ENCODE results near the gene LDHAL6B.

LDHAL6B gene

DNA sequence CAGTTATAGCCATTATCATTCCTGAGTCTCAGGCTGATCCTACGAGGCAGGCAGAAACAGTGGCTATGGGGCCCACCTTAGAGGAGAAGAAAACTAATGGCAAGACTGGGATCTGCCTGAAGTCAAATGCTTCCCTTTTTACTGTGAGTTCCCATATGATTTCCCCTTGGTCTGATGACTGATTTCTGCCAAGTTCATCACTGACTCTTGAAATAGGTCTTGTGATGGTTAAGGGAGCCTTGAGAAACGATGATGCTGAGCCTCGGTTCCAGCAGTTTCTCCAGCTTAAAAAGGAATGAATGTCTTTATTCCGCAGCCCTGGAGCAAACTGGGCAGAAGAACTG lies 29.4 kb upstream of the LDHAL6B start:
- no peak for DNase-seq (ENCODE audit: low read depth)

DNA sequence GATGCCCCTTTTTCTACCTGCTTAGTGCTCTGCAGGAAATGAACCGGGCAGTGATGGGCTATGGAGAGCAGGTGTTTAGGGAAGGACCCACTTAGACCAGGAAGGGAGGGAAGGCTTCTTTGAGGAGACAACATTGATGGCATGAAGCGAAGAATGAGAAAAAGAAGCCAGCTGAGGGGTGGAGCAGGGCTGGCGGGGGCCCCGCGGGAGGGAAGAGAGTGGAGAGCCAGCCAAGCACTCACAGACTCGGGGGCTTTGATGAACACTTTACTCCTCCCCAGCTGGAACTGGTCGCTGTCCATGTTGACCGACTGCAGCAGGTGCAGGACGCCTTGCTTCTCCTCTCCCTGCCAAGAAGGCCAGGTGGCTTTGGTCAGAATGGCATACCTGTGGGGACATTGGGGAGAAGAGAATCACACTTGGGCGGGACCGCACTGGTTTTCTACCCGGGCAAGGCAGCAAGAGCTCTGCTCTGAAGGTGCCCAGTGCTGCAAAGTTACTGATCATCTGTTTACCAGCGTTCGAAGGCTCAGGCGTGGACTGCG lies 28.4 kb upstream of the LDHAL6B start:
- no peak for DNase-seq (ENCODE audit: low read depth)

DNA sequence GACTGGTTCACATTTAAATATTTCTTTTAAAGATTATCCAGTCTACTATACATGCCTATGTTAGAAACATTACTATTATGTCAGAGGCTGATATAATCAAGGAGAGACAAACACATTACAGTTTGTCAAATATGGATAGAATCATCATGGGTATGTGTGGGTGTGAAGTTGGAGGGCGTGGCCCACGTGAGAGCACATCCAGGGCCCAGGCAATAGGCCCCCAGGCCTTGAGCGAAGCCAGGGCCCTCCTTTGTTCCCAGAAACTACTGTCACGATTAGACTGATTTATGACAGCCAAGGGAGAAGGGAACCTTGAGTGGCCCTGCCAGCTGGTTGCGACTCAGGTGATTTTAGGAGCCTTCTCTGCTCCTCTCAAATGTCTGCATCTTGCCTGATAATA lies 26.9 kb upstream of the LDHAL6B start:
- no peak for DNase-seq (ENCODE audit: low read depth)

DNA sequence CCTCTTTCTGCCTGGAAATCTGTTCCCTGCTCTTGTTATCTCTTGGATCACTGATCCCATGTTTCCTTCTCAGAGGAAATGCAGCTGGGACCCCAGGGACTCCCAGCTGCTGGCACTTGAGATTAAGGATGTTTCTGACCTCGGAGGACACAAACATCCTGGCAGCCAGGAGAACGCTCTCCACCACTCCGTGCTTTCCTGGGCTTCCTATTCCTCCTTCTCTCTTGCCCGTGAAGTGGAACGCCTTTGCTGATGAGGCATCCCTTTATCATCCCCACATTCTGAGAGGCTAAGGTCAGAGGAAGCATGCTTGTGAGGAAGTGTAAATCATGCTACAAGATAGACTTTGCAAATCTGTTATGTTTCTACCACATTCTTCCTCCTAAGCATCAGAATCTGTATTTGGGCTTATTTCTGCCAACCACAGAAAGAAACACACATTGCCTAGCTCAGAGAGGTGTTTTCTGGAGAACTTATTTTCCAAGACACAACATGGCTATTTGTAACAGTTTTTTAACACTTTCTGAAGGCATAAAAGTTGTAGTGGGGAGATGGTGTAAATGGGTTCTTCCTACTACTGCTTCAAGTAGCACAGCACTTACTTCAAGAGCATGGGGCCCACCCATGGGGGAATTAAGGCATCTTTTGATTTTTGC lies 25.6 kb upstream of the LDHAL6B start:
- no peak for DNase-seq (ENCODE audit: low read depth)

DNA sequence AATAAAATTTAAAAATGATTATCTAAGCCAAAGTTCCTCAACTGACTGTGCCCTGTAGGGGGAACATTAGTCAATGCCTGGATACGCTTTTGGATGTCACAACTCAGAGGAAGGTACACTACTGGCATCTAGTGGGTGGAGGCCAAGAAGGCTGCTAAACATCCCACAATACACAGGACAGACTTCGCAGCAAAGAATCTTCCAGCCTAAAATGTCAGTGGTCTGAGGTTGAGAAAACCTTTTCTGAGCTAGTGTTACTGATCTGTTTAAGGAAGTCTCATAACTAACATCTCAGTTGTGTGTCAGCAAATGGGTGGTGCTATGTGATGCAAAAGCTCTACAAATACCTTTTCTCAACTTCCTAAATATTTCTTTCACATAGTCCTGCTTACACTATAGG lies 20.9 kb upstream of the LDHAL6B start:
- DNase-seq (ENCODE audit: low read depth), result no peak

DNA sequence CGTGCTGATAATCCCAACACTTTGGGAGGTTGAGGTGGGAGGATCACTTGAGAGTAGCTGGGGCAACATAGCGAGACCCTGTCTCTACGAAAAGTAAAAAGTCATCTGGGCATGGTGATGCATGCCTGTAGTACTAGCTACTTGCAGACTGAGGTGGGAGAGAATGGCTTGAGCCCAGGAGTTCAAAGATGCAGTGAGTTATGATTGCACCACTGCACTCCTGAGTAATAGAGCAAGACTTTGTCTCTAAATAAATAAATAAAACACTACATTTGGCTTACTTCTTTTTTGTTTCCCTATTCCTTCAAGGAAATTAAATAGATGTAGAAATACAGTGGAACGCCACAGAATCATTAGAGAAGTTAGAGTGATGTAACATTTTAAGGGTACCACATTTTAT lies 20.1 kb upstream of the LDHAL6B start:
- no peak for DNase-seq (ENCODE audit: low read depth)

GRCh38 chr15:59189241-59189640 lies 17.4 kb upstream of the LDHAL6B start:
- DNase-seq (ENCODE audit: low read depth), result no peak

DNA sequence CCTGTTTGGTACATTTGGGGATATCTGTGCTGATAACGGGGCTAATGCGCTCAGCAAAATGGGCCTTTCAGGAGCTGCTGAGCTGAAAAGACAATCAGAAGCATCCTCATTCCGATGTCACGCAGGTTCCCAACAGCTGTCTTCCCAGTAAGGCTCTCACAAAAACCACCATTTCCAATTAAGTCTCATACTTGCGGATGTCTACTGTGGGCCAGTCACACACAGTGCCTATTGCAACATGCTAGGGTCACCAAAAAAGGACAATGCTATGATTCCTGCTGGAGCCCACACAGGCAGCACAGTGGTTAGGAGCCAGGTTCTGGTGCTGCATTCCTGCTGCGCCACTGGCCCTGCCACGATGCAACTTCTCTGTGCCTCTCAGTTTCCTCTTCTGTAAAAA lies 16.4 kb upstream of the LDHAL6B start:
- DNase-seq (ENCODE audit: low read depth), result no peak

GRCh38 chr15:59191855-59192237 lies 14.8 kb upstream of the LDHAL6B start:
- DNase-seq (ENCODE audit: low read depth), result no peak

DNA sequence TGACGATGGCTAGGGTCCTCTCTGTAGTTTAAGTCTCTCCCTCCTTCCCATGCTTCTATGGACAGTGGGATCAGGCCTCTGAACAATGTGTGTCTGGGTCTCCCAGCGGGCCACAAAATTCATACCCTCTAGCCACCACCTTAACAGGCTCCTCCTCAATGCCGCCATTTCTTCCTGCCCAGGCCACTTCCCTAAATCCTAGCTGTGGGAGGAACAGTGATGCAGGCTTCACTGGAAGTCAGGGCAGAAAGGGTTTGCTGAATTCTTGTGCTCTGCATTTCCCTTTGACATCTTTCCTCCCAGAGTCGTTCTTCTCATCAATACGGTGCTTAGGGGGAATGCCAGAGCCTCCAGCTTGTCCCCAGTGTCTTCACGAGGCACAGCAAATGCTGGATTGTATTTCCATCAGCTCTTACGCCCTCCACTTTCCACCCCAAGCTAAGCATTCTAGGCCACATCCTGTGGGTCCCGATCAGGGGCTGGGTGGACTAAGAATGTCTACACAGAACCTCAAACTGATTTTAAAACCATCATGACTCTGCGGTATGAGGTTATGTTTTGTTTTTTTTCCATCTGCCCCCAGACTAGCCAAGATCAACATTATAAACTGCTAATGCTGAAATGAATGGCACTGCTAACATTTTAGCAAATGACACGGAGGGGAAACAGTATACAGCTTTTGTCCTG lies 11.9 kb upstream of the LDHAL6B start:
- no peak for DNase-seq (ENCODE audit: low read depth)

- DNase-seq (ENCODE audit: low read depth), result no peak
Observed at GRCh38 chr15:59196416-59196815, 10.2 kb upstream of the LDHAL6B start.

DNA sequence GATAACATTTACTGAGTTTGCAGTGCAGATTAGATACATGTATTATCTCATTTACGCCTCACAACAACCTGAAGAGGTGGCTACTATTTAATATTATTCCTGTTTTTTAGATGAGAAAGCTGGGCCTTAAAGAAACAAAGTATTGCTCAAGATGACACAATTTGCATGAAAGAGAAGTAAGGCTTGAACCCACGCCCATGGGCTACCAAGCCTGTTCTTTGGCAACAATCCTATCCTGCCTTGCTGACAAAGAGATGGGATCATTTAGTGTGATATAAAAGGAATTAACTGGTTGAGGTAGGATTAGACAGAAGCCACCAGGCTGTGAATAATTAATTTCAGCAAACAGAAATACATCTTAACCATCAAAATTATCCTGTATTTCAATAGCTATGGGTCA lies 9.2 kb upstream of the LDHAL6B start:
- no peak for DNase-seq (ENCODE audit: low read depth)

DNA sequence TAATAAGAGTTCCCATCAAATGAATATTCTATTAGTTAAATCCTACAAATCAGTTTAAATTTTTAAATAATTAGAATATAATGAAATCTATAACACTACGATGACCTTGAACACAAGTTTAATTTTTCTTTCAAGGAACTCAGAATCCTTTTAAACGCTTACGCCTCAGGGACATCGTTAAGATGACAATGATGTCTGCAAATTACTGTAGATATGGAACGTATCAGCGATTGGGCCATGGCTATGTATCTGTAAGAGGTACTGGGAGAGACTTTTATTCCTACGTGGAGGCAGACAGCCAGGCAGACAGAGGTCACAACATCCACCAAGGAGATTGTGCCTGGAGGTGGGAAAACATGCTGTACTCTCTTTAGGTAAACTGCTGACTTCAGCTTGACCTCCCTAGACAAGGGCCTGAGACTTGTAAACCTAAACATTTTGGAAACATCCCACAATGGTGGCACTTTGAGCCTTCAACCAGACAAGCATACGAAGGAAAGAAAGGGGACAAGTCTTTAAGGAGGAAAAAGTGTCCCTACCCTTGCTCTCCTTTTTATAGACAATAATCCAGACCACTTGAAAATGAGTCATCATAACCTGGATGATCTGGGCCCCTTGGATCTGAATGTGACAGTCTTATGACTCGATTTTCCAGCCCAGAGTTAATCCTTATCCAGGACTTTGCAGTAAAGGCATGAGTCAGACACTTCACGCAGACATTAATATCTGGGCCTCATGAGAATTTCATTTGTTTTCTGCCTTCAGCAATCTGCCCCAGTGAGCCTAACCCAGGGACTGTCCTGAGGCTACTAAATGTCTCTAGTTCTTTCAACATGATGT lies 6.8 kb upstream of the LDHAL6B start:
- DNase-seq (ENCODE audit: low read depth), result no peak

GRCh38 chr15:59200560-59200959 lies 6.1 kb upstream of the LDHAL6B start:
- DNase-seq (ENCODE audit: low read depth), result no peak

DNA sequence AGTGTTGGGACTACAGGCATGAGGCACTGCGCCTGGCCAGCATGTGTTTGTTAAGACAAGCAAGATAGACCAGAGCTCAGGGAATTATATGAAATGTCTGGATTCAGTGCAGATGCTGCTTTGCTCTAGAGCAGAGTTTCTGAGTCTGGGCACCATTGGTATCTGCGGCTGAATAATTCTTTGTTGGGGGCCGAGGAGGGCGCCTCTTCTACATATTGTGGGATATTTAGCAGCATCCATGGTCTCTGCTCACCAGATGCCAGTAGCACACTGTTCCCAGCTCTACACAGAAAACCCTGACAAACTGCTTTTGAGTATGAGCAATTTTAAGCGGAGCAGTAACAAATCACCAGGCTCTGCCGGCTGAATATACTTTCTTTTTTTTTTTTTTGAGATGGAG lies 3.6 kb upstream of the LDHAL6B start:
- DNase-seq (ENCODE audit: low read depth), result no peak

- DNase-seq (ENCODE audit: low read depth), result no peak
Observed at GRCh38 chr15:59203657-59204056, 3.0 kb upstream of the LDHAL6B start.

DNA sequence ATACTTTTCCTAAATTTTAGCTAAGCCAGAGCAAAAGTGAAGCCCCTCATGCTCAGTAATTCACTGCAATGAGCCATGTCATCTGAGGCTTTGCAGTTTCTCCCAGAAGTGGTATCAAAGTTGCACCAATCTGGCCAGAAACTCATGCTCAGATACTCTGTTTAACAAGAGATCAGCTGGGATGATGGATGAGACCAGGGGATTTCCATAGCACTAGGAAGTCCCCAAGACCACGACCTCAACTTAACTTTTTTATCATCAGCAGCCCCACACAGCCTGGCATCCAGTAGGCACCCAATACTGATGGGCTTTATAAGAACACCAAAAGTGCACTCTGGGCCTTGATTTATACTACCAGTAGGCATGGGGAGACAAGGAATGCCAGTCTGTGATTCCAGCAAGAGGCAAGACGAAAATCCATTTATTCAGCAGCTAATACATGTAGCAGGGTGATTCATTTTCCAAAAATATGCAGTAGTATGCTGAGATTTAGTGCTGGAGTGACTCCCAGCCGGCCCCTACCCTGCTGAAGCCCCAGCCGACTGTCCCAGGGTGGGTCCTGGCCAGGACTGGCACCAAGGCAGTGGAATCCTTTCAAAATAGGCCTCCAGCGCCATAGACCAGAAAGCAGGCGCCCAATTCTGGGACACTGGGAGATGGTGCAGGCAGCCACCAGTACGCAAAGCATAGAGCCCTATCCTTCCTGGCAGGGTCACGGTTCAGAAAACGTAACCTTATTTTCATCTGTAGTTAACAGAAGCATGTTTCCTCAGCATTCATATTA lies 612 bp upstream of the LDHAL6B start:
- no peak for DNase-seq (ENCODE audit: low read depth)

DNA sequence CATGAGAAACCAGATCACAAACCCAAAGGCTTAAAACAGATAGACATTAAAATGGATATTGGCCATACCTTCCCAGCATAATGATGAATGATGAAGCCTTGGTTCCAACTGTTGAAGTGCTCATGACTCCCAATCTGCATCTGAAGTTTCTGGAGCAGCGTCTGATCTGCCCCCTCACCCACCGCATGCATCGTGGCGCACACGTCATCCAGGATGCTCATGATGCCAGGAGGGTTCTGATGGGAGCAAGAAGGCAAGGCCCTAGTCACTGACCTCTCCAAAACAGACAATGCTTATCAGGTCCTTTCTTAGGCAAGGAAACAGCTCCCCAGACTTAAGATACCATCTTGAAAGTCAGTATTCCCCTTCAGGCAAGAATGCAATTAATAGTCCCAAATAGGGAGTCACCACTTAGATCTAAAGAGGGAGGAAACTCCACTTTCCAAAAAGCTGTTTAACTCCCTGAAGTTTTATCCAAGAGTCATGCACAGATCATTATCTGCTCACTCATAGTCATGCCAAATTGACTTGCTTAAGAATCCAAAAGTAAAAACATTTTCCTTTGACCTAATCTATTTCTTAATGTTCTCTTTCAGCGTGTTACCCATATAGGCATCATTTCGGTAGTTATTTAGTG lies 2.1 kb downstream of the LDHAL6B start:
- DNase-seq (ENCODE audit: low read depth), result no peak

DNA sequence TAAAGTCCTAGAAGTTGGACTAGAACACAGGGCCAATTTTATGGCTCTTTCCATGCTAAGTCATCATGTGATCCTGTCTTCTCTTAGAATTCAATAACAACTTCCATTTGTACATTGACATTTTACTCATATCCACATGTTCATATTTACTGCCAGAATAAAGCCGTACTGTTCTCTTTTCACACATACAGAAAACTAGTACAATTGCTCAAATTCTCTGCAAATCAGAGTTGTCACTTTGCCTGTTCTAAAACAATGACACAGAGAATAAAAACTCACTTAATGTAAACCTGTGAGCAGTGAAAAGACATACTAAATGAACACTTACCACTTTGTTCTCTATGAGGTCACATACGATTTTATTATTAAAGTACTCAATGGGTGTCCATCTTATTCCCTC lies 3.5 kb downstream of the LDHAL6B start:
- no peak for DNase-seq (ENCODE audit: low read depth)

- DNase-seq (ENCODE audit: low read depth), result no peak
Observed at GRCh38 chr15:59216911-59217310, 10.3 kb downstream of the LDHAL6B start.

- DNase-seq (ENCODE audit: low read depth), result no peak
Observed at GRCh38 chr15:59217876-59218498, 11.3 kb downstream of the LDHAL6B start.

Measured in activated gamma-delta T cell treated with anti-CD3 and anti-CD28 coated beads, Interleukin-2, amount 50 U/mL, for 16 hours (primary cell).